ENCODE results near the gene ARMC9.

- TF ChIP-seq RAD21 (IDR thresholded peaks at IDR 0.05; ENCODE audit: low read depth) (no peak), SIN3A (IDR thresholded peaks at IDR 0.05; ENCODE audit: low read depth) (no peak), EZH2 (IDR thresholded peaks at IDR 0.05) (no peak), TCF7L2 (IDR thresholded peaks at IDR 0.05; ENCODE audit: borderline replicate concordance, extremely low read depth, insufficient read depth, insufficient read length) (no peak), YY1 (IDR thresholded peaks at IDR 0.05; ENCODE audit: extremely low read depth, insufficient replicate concordance, low read depth, low read length) (no peak), CTCF (IDR thresholded peaks at IDR 0.05 in 2 of 3, conservative IDR thresholded peaks at IDR 0.05 in 1 of 3; ENCODE audit: borderline replicate concordance in 1 of 3, insufficient read depth in 1 of 3, low read depth in 2 of 3, low read length in 2 of 3) (no peak), POLR2A (IDR thresholded peaks at IDR 0.05; ENCODE audit: borderline replicate concordance, extremely low read depth, insufficient read depth, insufficient read length) (no peak), POLR2AphosphoS5 (IDR thresholded peaks at IDR 0.05; ENCODE audit: low read depth, low read length) (no peak), SRF (IDR thresholded peaks at IDR 0.05; ENCODE audit: low read depth) (no peak), EGR1 (IDR thresholded peaks at IDR 0.05; ENCODE audit: low read depth) (no peak)
- TF ChIP-seq, protein P1, sequence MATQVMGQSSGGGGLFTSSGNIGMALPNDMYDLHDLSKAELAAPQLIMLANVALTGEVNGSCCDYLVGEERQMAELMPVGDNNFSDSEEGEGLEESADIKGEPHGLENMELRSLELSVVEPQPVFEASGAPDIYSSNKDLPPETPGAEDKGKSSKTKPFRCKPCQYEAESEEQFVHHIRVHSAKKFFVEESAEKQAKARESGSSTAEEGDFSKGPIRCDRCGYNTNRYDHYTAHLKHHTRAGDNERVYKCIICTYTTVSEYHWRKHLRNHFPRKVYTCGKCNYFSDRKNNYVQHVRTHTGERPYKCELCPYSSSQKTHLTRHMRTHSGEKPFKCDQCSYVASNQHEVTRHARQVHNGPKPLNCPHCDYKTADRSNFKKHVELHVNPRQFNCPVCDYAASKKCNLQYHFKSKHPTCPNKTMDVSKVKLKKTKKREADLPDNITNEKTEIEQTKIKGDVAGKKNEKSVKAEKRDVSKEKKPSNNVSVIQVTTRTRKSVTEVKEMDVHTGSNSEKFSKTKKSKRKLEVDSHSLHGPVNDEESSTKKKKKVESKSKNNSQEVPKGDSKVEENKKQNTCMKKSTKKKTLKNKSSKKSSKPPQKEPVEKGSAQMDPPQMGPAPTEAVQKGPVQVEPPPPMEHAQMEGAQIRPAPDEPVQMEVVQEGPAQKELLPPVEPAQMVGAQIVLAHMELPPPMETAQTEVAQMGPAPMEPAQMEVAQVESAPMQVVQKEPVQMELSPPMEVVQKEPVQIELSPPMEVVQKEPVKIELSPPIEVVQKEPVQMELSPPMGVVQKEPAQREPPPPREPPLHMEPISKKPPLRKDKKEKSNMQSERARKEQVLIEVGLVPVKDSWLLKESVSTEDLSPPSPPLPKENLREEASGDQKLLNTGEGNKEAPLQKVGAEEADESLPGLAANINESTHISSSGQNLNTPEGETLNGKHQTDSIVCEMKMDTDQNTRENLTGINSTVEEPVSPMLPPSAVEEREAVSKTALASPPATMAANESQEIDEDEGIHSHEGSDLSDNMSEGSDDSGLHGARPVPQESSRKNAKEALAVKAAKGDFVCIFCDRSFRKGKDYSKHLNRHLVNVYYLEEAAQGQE (IDR thresholded peaks at IDR 0.05; ENCODE audit: low read depth): no peak
- TF ChIP-seq, protein P2, sequence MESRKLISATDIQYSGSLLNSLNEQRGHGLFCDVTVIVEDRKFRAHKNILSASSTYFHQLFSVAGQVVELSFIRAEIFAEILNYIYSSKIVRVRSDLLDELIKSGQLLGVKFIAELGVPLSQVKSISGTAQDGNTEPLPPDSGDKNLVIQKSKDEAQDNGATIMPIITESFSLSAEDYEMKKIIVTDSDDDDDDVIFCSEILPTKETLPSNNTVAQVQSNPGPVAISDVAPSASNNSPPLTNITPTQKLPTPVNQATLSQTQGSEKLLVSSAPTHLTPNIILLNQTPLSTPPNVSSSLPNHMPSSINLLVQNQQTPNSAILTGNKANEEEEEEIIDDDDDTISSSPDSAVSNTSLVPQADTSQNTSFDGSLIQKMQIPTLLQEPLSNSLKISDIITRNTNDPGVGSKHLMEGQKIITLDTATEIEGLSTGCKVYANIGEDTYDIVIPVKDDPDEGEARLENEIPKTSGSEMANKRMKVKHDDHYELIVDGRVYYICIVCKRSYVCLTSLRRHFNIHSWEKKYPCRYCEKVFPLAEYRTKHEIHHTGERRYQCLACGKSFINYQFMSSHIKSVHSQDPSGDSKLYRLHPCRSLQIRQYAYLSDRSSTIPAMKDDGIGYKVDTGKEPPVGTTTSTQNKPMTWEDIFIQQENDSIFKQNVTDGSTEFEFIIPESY (IDR thresholded peaks at IDR 0.05; ENCODE audit: extremely low read depth, insufficient replicate concordance, low read length): no peak
Observed at GRCh38 chr2:231272991-231273390, 74.6 kb downstream of the ARMC9 start.
